K562 (cell line): ENCODE measurements around the gene NT5C. TPM values are rescaled to one million over a fixed set of nuclear protein-coding genes. Genes with fewer than 3 reads are reported as not detected.
A peak's percentile ranks its signal among the peaks of the same experiment; 100 is the strongest.

Experiments
- ATAC-seq: fragments of 200-7000 bp; cut with Tn5 transposase; 3 replicates; pipeline ENCODE4 v1.9.1; 2020; ENCODE audit warnings: moderate library complexity
- Bru-seq: library from RNA; stranded (reverse); fragments of 400-500 nt; gene quantifications from one replicate; lab custom pipeline; 2021; lab: Mats Ljungman, UMichigan
- BruChase-seq, 2 experiments: library from RNA; stranded (reverse); fragments of 400-500 nt; gene quantifications; one replicate each; lab custom pipeline; 2021; lab: Mats Ljungman, UMichigan
- BruUV-seq: library from RNA; stranded (reverse); fragments of 400-500 nt; replicated peaks from 2 replicates; lab custom pipeline; 2021; lab: Mats Ljungman, UMichigan
- CTCF ChIA-PET: fragments of 300-600 bp; formaldehyde crosslinking; extraction: SDS; loops from one replicate; lab custom pipeline; 2021; ENCODE audit warnings: low intra/inter-chr PET ratio; lab: Yijun Ruan, JAX
- POLR2A ChIA-PET: fragments of 300-600, 350-650 bp; sonication (Branson Sonifier 250); formaldehyde crosslinking; extraction: SDS; loops from one replicate; lab custom pipeline; 2021; ENCODE audit warnings: antibody characterized with exemption, inconsistent platforms; lab: Yijun Ruan, JAX
- DNase-seq, 4 experiments: peaks; one replicate each; pipeline versions ENCODE4 v3.0.0 to v3.0.0-alpha.2; 2011 to 2018; ENCODE audit warnings: low spot score in 3 of 4, mixed read lengths in 3 of 4; ENCODE audit errors: extremely low read depth in 1 of 4
- FAIRE-seq: peaks from 2 replicates; lab custom pipeline; 2011; peaks lifted over from hg19 to GRCh38; lab: Jason Lieb, UNC
- H2AFZ ChIP-seq: 2 replicates; pipeline ENCODE4 v1.6.0; 2011; ENCODE audit warnings: low read depth, low read length, control low read depth, inconsistent platforms
- H3K27ac ChIP-seq: fragments of 200-600 bp; 3 replicates; pipeline ENCODE4 v1.8.0; 2011; ENCODE audit warnings: low read depth, mild to moderate bottlenecking, control low read depth, inconsistent platforms, low read length, moderate library complexity, mixed read lengths; ENCODE audit errors: extremely low read depth
- H3K27me3 ChIP-seq, 2 experiments: fragments of 300-600 bp in 1 of 2; 2 replicates in 1 of 2; 3 replicates in 1 of 2; pipeline versions ENCODE4 v1.6.0 to v1.8.0; 2011; ENCODE audit warnings: inconsistent platforms in 2 of 2, low read length in 2 of 2, mild to moderate bottlenecking in 1 of 2, mixed read lengths in 1 of 2, moderate library complexity in 1 of 2; ENCODE audit not compliant: control insufficient read depth in 2 of 2, insufficient read depth in 2 of 2
- H3K36me3 ChIP-seq: fragments of 300-600 bp; 3 replicates; pipeline ENCODE4 v1.8.0; 2011; ENCODE audit warnings: mild to moderate bottlenecking, low read length, inconsistent platforms; ENCODE audit not compliant: control insufficient read depth, insufficient read depth
- H3K4me1 ChIP-seq, 2 experiments: fragments of 200-600 bp in 1 of 2; replicated peaks in 1 of 2; 2 replicates in 1 of 2; 3 replicates in 1 of 2; pipeline versions ENCODE4 v1.5.1 to v1.8.0; 2011; ENCODE audit warnings: inconsistent platforms in 2 of 2, low read length in 2 of 2, mild to moderate bottlenecking in 1 of 2, mixed read lengths in 1 of 2, moderate library complexity in 1 of 2; ENCODE audit not compliant: control insufficient read depth in 2 of 2, insufficient read depth in 2 of 2
- H3K4me2 ChIP-seq: 2 replicates; pipeline ENCODE4 v1.6.1; 2011; ENCODE audit warnings: low read length, control low read depth, inconsistent platforms, mixed read lengths; ENCODE audit not compliant: insufficient read depth
- H3K4me3 ChIP-seq: fragments of 200-600 bp; sonication (generic), shearing (Covaris generic); 2 replicates; pipeline ENCODE4 v1.5.1; 2016; ENCODE audit warnings: control low read depth, inconsistent platforms
- H3K79me2 ChIP-seq: fragments of 200-600 bp; 3 replicates; pipeline ENCODE4 v1.8.0; 2011; ENCODE audit warnings: low read length, inconsistent platforms; ENCODE audit not compliant: control insufficient read depth, insufficient read depth
- H3K9ac ChIP-seq, 2 experiments: 2 replicates each; pipeline versions ENCODE4 v1.6.0 to v1.6.1; 2011; ENCODE audit warnings: low read depth in 2 of 2, low read length in 2 of 2, control low read depth in 1 of 2, inconsistent platforms in 1 of 2, mild to moderate bottlenecking in 1 of 2, mixed read lengths in 1 of 2; ENCODE audit not compliant: insufficient read depth in 1 of 2
- H3K9me1 ChIP-seq: one replicate; pipeline ENCODE4 v1.6.0; 2011; ENCODE audit warnings: inconsistent platforms, mild to moderate bottlenecking, low read length, moderate library complexity; ENCODE audit not compliant: control insufficient read depth, insufficient read depth
- H3K9me3 ChIP-seq: replicated peaks from 2 replicates; pipeline ENCODE4 v1.5.1; 2011; ENCODE audit warnings: low read depth, low read length, inconsistent platforms; ENCODE audit not compliant: control insufficient read depth, insufficient read depth
- H4K20me1 ChIP-seq: replicated peaks from 2 replicates; pipeline ENCODE4 v1.6.1; 2011; ENCODE audit warnings: low read length, inconsistent platforms, mixed read lengths; ENCODE audit not compliant: control insufficient read depth, insufficient read depth
- C11orf30 ChIP-seq: fragments of 450-650 bp; IDR thresholded peaks from 2 replicates; pipeline ENCODE4 v1.6.1; 2016; ENCODE audit warnings: low read depth, mild to moderate bottlenecking
- E4F1 ChIP-seq: fragments of 250-450 bp; sonication (Bioruptor Pico); IDR thresholded peaks from 2 replicates; pipeline ENCODE4 v1.5.0; 2021; ENCODE audit warnings: mild to moderate bottlenecking, borderline replicate concordance
- FUS ChIP-seq: fragments of 200-400 bp; formaldehyde crosslinking; optimal IDR thresholded peaks from 2 replicates; pipeline ENCODE3; 2017; ENCODE audit warnings: low read depth, low read length
- POLR2A ChIP-seq: fragments of 450-650 bp; conservative IDR thresholded peaks from 2 replicates; pipeline ENCODE4 v1.6.1; 2016
- RREB1 ChIP-seq: fragments of 250-450 bp; sonication (Bioruptor Pico); IDR thresholded peaks from 2 replicates; pipeline ENCODE4 v1.4.0; 2020
- ZNF24 ChIP-seq: fragments of 450-650 bp; IDR thresholded peaks from 2 replicates; pipeline ENCODE4 v1.6.1; 2016
- WGBS: fragments of 100-300 bp; shearing (Covaris generic); methylation state at CpG from one replicate; pipeline ENCODE4 v1.1.6; 2016; ENCODE audit warnings: low coverage, mixed read lengths; ENCODE audit not compliant: insufficient coverage; ENCODE audit errors: missing lambda C conversion rate; 5-methylcytosine and 5-hydroxymethylcytosine counted together
- in situ Hi-C: fragments of 300-500 bp; cut with MboI; formaldehyde crosslinking; loops from 4 replicates; pipeline ENCODE4 v1.15.0; 2018; ENCODE audit warnings: inconsistent platforms, mixed read lengths
- intact Hi-C: fragments of 100-400 bp; cut with micrococcal nuclease; formaldehyde crosslinking; loops from 2 replicates; pipeline ENCODE4 v1.14.2; 2022
- long read RNA-seq, 3 experiments: library from polyadenylated mRNA in 2 of 3; library from RNA in 1 of 3; unstranded in 2 of 3; stranded (forward) in 1 of 3; transcript quantifications; one replicate each; pipeline ENCODE4 v2.0.0, GENCODE V29; 2019 to 2022
- polyA minus RNA-seq, 3 experiments: library from RNA; depleted of rRNA, polyadenylated mRNA; stranded (reverse); fragments of >200 nt; gene quantifications; 2 replicates each; pipeline ENCODE4 v1.2.3, GENCODE V29; 2011
- polyA plus RNA-seq, 8 experiments: library from polyadenylated mRNA; depleted of rRNA in 4 of 8; stranded (reverse) in 5 of 8; unstranded in 3 of 8; fragments of >200 nt; fragmentation: Nextera tagmentation in 2 of 8; fragmentation: Illumina TruSeq in 1 of 8; extraction: Ambion mirVana in 2 of 8; extraction: Trizol in 1 of 8; gene quantifications; 2 replicates each; pipeline versions ENCODE4 v1.2.1 to v1.2.3, GENCODE V29; 2011 to 2014; ENCODE audit warnings: inconsistent platforms in 1 of 8, missing spikeins in 1 of 8
- total RNA-seq, 7 experiments: library from RNA; depleted of rRNA in 6 of 7; stranded (reverse); fragments of >200 nt in 6 of 7; fragmentation: Illumina TruSeq in 2 of 7; extraction: Trizol in 2 of 7; gene quantifications; 2 replicates each; pipeline versions ENCODE4 v1.2.1 to v1.2.3, GENCODE V29; 2011 to 2021; ENCODE audit warnings: low replicate concordance in 1 of 7

The NT5C gene
- total RNA-seq (2011; cell fraction: chromatin; rRNA removed; ENCODE audit: low replicate concordance), result 23.9 and 63.5 TPM in 2 replicates
- total RNA-seq (2011; cell fraction: nucleolus; rRNA removed), result 83.5 and 103 TPM in 2 replicates
- total RNA-seq (2011; cell fraction: nucleoplasm; rRNA removed), result 34.3 and 56.2 TPM in 2 replicates
- total RNA-seq (2014; rRNA removed) (150 and 205 TPM in 2 replicates), total RNA-seq (2014; rRNA removed; fragmentation: Illumina TruSeq; extraction: Trizol) (21.5 and 31.6 TPM in 2 replicates), total RNA-seq (2015; rRNA removed; fragmentation: Illumina TruSeq; extraction: Trizol) (55.3 and 56.6 TPM in 2 replicates), total RNA-seq (2021) (94.3 and 95.0 TPM in 2 replicates), polyA plus RNA-seq (2011; rRNA removed) (45.0 and 55.6 TPM in 2 replicates), polyA plus RNA-seq (2014; fragmentation: Illumina TruSeq; extraction: Trizol) (31.0 and 40.2 TPM in 2 replicates), polyA plus RNA-seq (2014; fragmentation: Nextera tagmentation; extraction: Ambion mirVana) (1 to 10 TPM; 2.9 to 5.0 TPM), polyA plus RNA-seq (2014; rRNA removed) (167 and 175 TPM in 2 replicates), polyA minus RNA-seq (2011; rRNA and poly(A)+ RNA removed) (6.2 and 7.8 TPM in 2 replicates), Bru-seq, nascent RNA (percentile 91 among the genes with signal in this experiment), BruChase-seq, experiment 1, labeled RNA remaining after a 2-hour chase (percentile 75 among the genes with signal in this experiment), BruChase-seq, experiment 2, labeled RNA remaining after a 6-hour chase (percentile 79 among the genes with signal in this experiment)
- 71.8 and 135 TPM in 2 replicates for polyA plus RNA-seq (2011; cell fraction: cytosol; rRNA removed)
- 170 and 227 TPM in 2 replicates for polyA plus RNA-seq (2011; cell fraction: nucleus; rRNA removed)
- polyA plus RNA-seq (2012), result 54.2 and 75.4 TPM in 2 replicates
- 10.3 and 17.4 TPM in 2 replicates for polyA minus RNA-seq (2011; cell fraction: cytosol; rRNA and poly(A)+ RNA removed)
- polyA minus RNA-seq (2011; cell fraction: nucleus; rRNA and poly(A)+ RNA removed), result 41.6 and 46.9 TPM in 2 replicates
- long read RNA-seq, experiment 1, transcript NT5C-201 (5 exons, 954 nt), result major isoform, 72 of 317 reads
- long read RNA-seq, experiment 1, transcript NT5C-210 (4 exons, 860 nt), result minor isoform, 6 of 317 reads
- long read RNA-seq, experiment 1, partial matches to known transcripts, result 15 of 317 reads
- long read RNA-seq, experiment 1, other reads (novel, unspliced or antisense), result 199 of 317 reads
- long read RNA-seq, experiment 2, transcript NT5C-201 (5 exons, 954 nt), result major isoform, 58 of 106 reads
- long read RNA-seq, experiment 2, partial matches to known transcripts, result 8 of 106 reads
- long read RNA-seq, experiment 2, other reads (novel, unspliced or antisense), result 31 of 106 reads
- long read RNA-seq, experiment 3, transcript NT5C-201 (5 exons, 954 nt), result major isoform, 72 of 100 reads
- long read RNA-seq, experiment 3, partial matches to known transcripts, result 3 of 100 reads
- long read RNA-seq, experiment 3, other reads (novel, unspliced or antisense), result 13 of 100 reads

- BruUV-seq, result no TSS peak
- intact Hi-C loops (loop anchor here (1.0 to 5.0 kb wide), 3 partner anchors 51 to 71 kb away; partner anchors contain the start of gene SUMO2), in situ Hi-C loops (no loop called here)
- Histone ChIP-seq H3K9ac (peak within 1 kb of the TSS; percentile 88 to 99), H3K4me1 (peaks cover 12 to 36% of the 10 kb centered on the region in 2 experiments; a peak in 4 of 5 replicates), H3K9me1 (no peaks in the 10 kb centered on the region), H2AFZ (peak within 1 kb of the TSS; percentile 92), H4K20me1 (peaks cover 6% of the 10 kb centered on the region; the same call in 1 of the 2 replicates), H3K36me3 (peaks cover 38% of the 10 kb centered on the region; the same call in 2 of the 3 replicates), H3K27me3 (no peaks in the 10 kb centered on the region), H3K27ac (peak within 1 kb of the TSS; percentile 90), H3K4me2 (peak within 1 kb of the TSS; percentile 80), H3K4me3 (peak within 1 kb of the TSS; percentile 90), H3K79me2 (peaks cover 25% of the 10 kb centered on the region), H3K9me3 (no peaks in the 10 kb centered on the region)
- WGBS, result under 1% methylated on average over 71 of the region's 82 CpGs
- peak; percentile 86 to 92 (median 88) for DNase-seq
- ATAC-seq, result peak; percentile 90
- ChIA-PET POLR2A (interaction anchor here (0.7 to 5.6 kb wide), 11 partner anchors 10 to 143 kb away, joined by 3 to 51 read pairs (median 4); partner anchors contain the start of genes GGA3, JPT1, MRPL58 and MRPS7), CTCF (interaction anchor here (1.0 to 1.6 kb wide), 8 partner anchors 16 to 84 kb away, joined by 3 to 7 read pairs (median 4); partner anchors contain the start of gene KCTD2)
- peak; percentile 67 for FAIRE-seq
- peak; percentile 47 for TF ChIP-seq FUS
- peak; percentile 83 for TF ChIP-seq POLR2A
- TF ChIP-seq ZNF24, result peak; percentile 44; the same call in 1 of the 2 replicates
- peak; percentile 76; the same call in 1 of the 2 replicates for TF ChIP-seq E4F1
- TF ChIP-seq C11orf30, result no peak; the same call in 1 of the 2 replicates
- TF ChIP-seq RREB1, result peak; percentile 89
Measured at GRCh38 chr17:75131278-75132017, at the start of gene NT5C. TSS of gene NT5C (minus strand) at chr17:75131742. CDS start at chr17:75131707, 35 bp downstream.
